Stimulated activated CD4-positive, alpha-beta T cell treated with anti-CD3 and anti-CD28 coated beads, Interleukin-15, amount 100 ng/mL, for 48 hours (primary cell): ENCODE results near the gene ZBTB1.
A peak's percentile ranks its signal among the peaks of the same experiment; 100 is the strongest.
"Not testable (repeated sequence)": the region's sequence is repeated elsewhere in the genome, so short reads cannot be mapped to it uniquely, and the experiment has no call there.

Source experiments
- DNase-seq, 2 donors: peaks; one replicate each; pipeline ENCODE4 v3.0.0-alpha.2; 2020; ENCODE audit warnings: low read depth in 2 of 2

ZBTB1 gene

GRCh38 chr14:64500088-64500487 is 4.5 kb upstream of the ZBTB1 start:
- DNase-seq: no peak

GRCh38 chr14:64501411-64502171 is 3.0 kb upstream of the ZBTB1 start:
- no peak for DNase-seq

GRCh38 chr14:64502456-64502855 is 2.1 kb upstream of the ZBTB1 start:
- no peak for DNase-seq

GRCh38 chr14:64502887-64503433 is 1.6 kb upstream of the ZBTB1 start:
- DNase-seq: no peak

- peak; percentile 88 to 91 for DNase-seq
These were observed 898 bp upstream of the ZBTB1 start, which contains the start of gene ZBTB25 for GRCh38 chr14:64503434-64504309. TSS of gene ZBTB25 (minus strand) at chr14:64503838. CDS start at chr14:64490533, 13,305 bp downstream.

- DNase-seq: peak; percentile 81 to 82
These were observed 576 bp downstream of the ZBTB1 start for GRCh38 chr14:64504897-64505794.

GRCh38 chr14:64506721-64507120 is 2.2 kb downstream of the ZBTB1 start:
- DNase-seq: no peak

GRCh38 chr14:64507376-64508156 is 3.0 kb downstream of the ZBTB1 start:
- DNase-seq: peak in 1 of 2 donors; percentile 36

- no peak for DNase-seq
These were observed 3.7 kb downstream of the ZBTB1 start for GRCh38 chr14:64508215-64508776.

- no peak for DNase-seq
These were observed 4.5 kb downstream of the ZBTB1 start for GRCh38 chr14:64509036-64509435.

- DNase-seq: peak in 1 of 2 donors; percentile 43
These were observed 6.5 kb downstream of the ZBTB1 start for GRCh38 chr14:64510825-64511671.

GRCh38 chr14:64513271-64513670 is 8.7 kb downstream of the ZBTB1 start:
- DNase-seq: no peak

GRCh38 chr14:64515053-64515452 is 10.5 kb downstream of the ZBTB1 start:
- no peak for DNase-seq

GRCh38 chr14:64516969-64517368 is 12.4 kb downstream of the ZBTB1 start:
- DNase-seq: no peak

- DNase-seq: not testable (repeated sequence)
These were observed 13.1 kb downstream of the ZBTB1 start for GRCh38 chr14:64517667-64518066.

GRCh38 chr14:64518229-64518628 is 13.7 kb downstream of the ZBTB1 start:
- DNase-seq: no peak

- no peak for DNase-seq
These were observed 16.1 kb downstream of the ZBTB1 start for GRCh38 chr14:64520699-64521098.

- DNase-seq: no peak
These were observed 18.2 kb downstream of the ZBTB1 start for GRCh38 chr14:64522591-64523355.

- no peak for DNase-seq
These were observed 20.8 kb downstream of the ZBTB1 start for GRCh38 chr14:64525354-64525753.
